Erythroblast (primary cell): ENCODE measurements around the gene RALGPS1.

Experiments
- GATA1 ChIP-seq: IDR thresholded peaks from 2 replicates; pipeline ENCODE4 v1.6.1; 2011; ENCODE audit warnings: low read depth, mild to moderate bottlenecking, control low read depth, low read length, moderate library complexity
- POLR2A ChIP-seq: IDR thresholded peaks from 2 replicates; pipeline ENCODE4 v1.6.1; 2011; ENCODE audit warnings: mild to moderate bottlenecking, low read length

DNA sequence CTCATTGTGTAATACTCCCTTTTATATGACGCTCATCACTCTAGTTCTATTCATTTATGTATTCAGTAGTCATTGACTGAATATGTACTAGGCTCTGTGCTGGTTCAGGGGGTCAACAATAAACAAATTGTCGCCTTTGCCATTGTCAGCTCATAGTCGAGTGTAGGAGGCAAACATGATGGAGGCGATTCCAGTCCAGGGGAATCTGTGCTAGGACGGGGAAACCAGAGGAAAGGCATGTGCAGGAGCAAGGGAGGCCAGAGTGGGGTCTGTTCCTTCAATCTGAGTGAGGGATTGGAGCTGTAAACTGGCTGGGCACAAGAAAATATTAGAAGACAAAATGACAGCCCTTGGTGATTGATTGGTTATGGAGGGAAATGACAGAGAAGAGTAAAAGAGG, 123.9 kb downstream of the RALGPS1 start:
- TF ChIP-seq POLR2A (no peak), GATA1 (no peak)
